Epithelial cell of esophagus (primary cell): ENCODE measurements around the gene IL1R2.
A peak's percentile ranks its signal among the peaks of the same experiment; 100 is the strongest.

ENCODE experiments used
- DNase-seq: peaks from one replicate; pipeline ENCODE4 v3.0.0; 2010; ENCODE audit warnings: low read depth
- H3K4me3 ChIP-seq: 2 replicates; pipeline ENCODE4 v1.5.1; 2011; ENCODE audit warnings: mild to moderate bottlenecking, low read length, control low read depth
- TF ChIP-seq, protein P1 (sequence below): IDR thresholded peaks from 2 replicates; pipeline ENCODE4 v1.5.1; 2011; ENCODE audit warnings: low read depth, mild to moderate bottlenecking, low read length, control low read depth, inconsistent platforms; ENCODE audit not compliant: insufficient read depth; ENCODE audit errors: missing control alignments

Gene IL1R2

GRCh38 chr2:101983486-101983885, 8.3 kb upstream of the IL1R2 start:
- H3K4me3 ChIP-seq = no peak overlapping the region

GRCh38 chr2:101983928-101984327, 7.8 kb upstream of the IL1R2 start:
- TF ChIP-seq, protein P1, sequence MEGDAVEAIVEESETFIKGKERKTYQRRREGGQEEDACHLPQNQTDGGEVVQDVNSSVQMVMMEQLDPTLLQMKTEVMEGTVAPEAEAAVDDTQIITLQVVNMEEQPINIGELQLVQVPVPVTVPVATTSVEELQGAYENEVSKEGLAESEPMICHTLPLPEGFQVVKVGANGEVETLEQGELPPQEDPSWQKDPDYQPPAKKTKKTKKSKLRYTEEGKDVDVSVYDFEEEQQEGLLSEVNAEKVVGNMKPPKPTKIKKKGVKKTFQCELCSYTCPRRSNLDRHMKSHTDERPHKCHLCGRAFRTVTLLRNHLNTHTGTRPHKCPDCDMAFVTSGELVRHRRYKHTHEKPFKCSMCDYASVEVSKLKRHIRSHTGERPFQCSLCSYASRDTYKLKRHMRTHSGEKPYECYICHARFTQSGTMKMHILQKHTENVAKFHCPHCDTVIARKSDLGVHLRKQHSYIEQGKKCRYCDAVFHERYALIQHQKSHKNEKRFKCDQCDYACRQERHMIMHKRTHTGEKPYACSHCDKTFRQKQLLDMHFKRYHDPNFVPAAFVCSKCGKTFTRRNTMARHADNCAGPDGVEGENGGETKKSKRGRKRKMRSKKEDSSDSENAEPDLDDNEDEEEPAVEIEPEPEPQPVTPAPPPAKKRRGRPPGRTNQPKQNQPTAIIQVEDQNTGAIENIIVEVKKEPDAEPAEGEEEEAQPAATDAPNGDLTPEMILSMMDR = peak; percentile 63

More at GRCh38 chr2:101983486-101983885, 8.3 kb upstream of the IL1R2 start:
- TF ChIP-seq, protein P1 = no peak
- DNase-seq = peak; percentile 81

GRCh38 chr2:101984656-101985055, 7.1 kb upstream of the IL1R2 start:
- TF ChIP-seq, protein P1 = no peak
- DNase-seq = no peak
- H3K4me3 ChIP-seq = no peak overlapping the region

More at GRCh38 chr2:101983928-101984327, 7.8 kb upstream of the IL1R2 start:
- peak; percentile 46 for DNase-seq
- no peak overlapping the region for H3K4me3 ChIP-seq

DNA sequence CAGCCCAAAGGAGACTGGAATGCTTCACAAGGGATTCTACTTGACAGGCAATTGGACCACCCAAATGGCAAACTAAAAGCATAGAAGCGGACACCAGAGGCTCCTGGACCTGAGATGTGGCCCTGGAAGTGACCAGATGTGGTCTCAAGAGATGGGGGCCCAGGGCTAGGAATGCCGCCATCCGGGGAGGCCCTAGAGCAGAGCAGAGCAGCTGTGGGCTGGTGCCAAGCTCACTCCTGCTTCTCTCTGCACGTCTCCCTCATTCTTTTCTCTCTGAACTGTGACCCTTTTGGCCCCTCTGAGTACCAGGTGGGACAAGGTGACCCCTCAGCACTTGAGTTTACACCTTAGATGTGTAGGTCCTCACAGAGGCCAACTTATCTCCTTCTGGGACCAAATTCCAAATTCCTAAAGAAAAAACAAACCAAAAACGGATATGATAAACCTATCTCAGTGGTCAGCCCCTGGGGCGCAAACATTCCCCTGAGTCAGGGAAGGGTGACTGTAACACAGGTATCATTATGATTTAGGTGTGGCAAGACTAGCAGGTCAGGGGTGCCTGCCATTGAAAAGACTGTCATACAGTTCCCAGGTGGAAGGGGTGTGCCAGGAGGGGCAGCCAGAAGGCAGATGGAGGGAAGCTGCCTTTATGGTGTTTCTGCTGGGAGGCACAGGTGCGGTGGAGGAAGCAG, 6.5 kb upstream of the IL1R2 start:
- H3K4me3 ChIP-seq = no peak overlapping the region
- peak; percentile 91 for DNase-seq

GRCh38 chr2:101985793-101986164, 6.0 kb upstream of the IL1R2 start:
- TF ChIP-seq, protein P1 = no peak
- no peak overlapping the region for H3K4me3 ChIP-seq
- DNase-seq = no peak

More for the DNA sequence above, 6.5 kb upstream of the IL1R2 start:
- TF ChIP-seq, protein P1 = no peak

DNA sequence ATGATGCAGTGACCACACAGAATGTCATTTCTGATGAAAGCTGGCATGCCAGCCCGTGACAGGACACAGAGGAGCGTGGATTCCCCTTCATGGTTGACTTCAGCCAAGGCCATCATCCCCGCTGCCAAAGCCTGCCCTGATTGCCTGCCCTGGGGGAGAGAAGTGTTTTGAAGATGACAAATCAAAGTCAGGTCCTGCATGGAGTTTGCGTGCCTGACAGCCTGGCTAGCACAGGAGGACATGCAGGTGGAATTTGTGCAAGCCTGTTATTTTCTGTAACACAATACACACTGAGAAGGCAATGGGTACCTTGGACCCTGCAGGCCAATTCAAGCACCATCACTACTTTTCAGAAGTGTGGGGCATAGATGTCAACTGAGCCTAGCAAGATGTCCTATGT, 5.4 kb upstream of the IL1R2 start:
- DNase-seq = peak; percentile 49
- TF ChIP-seq, protein P1 = no peak
- H3K4me3 ChIP-seq = no peak overlapping the region

DNA sequence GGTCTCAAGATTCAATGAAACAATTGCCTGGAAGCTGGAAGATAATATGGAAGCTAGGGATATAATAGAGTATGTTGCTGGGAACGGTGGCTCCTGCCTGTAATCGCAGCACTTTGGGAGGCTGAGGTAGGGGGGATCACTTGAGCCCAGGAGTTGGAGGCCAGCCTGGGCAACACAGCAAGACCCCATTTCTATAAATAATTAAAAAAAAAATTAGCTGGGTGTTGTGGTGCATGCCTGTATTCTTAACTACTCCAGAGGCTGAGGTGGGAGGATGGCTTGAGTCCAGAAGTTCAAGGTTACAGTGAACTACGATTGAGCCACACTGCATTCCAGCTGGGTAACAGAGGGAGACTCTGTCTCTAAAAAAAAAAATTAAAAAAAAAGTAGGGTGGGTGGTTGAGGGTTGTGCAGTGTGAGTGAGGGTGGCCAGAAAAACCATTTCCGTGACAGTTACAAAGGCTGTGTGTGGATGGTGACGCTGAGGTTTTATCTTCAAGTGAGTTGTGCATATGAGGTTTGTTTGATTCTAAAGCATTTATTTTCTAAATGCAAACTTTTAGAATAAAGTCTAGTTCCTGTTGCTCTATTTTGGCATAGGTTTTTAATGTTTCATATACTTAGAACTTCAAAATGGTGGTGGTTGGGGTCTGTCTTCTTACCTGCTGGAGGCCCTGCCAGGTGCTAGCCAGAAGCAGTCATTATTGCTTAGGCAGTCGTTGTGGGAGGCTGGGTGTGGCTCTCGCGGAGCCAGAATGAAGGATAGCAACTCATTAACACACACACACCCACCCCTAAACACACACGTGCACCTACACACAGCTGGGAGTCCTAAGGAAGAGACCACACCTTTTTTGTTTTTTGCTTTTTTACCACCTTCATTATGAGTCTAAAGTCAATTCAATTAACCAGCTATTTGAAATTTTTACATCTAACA, 4.7 kb upstream of the IL1R2 start:
- TF ChIP-seq, protein P1 = no peak
- DNase-seq = no peak
- H3K4me3 ChIP-seq = no peak overlapping the region
